HepG2 (cell line): ENCODE data around the gene KRT2. TPM values are rescaled to one million over a fixed set of nuclear protein-coding genes. Genes with fewer than 3 reads are reported as not detected.

Experiments
- ATAC-seq: fragments of 200-7000 bp; cut with Tn5 transposase; 3 replicates; pipeline ENCODE4 v1.9.1; 2020; ENCODE audit warnings: mild to moderate bottlenecking, moderate library complexity
- BruUV-seq: library from RNA; stranded (reverse); fragments of 400-500 nt; replicated peaks from 2 replicates; lab custom pipeline; 2021; lab: Mats Ljungman, UMichigan
- CTCF ChIA-PET: fragments of 300-600 bp; formaldehyde crosslinking; extraction: SDS; loops from one replicate; lab custom pipeline; 2021; ENCODE audit warnings: low total read pairs, inconsistent platforms, low intra/inter-chr PET ratio; lab: Yijun Ruan, JAX
- POLR2A ChIA-PET: fragments of 350-600 bp; sonication (Branson Sonifier 250); formaldehyde crosslinking; loops from one replicate; lab custom pipeline; 2020; ENCODE audit warnings: antibody characterized with exemption, inconsistent platforms; lab: Yijun Ruan, JAX
- DNase-seq: peaks from one replicate; pipeline ENCODE4 v3.0.0-alpha.2; 2015; ENCODE audit warnings: low spot score
- FAIRE-seq: peaks from 3 replicates; lab custom pipeline; 2011; peaks lifted over from hg19 to GRCh38; lab: Jason Lieb, UNC
- H2AFZ ChIP-seq: one replicate; pipeline ENCODE4 v1.6.1; 2011; ENCODE audit warnings: low read length, inconsistent platforms
- H3K27ac ChIP-seq: fragments of 300-600 bp; 3 replicates; pipeline ENCODE4 v1.8.0; 2011; ENCODE audit warnings: mixed run types, mild to moderate bottlenecking, mixed read lengths, low read length, inconsistent platforms; ENCODE audit not compliant: insufficient read depth; ENCODE audit errors: extremely low read length
- H3K27me3 ChIP-seq, 2 experiments: fragments of 200-600 bp in 1 of 2; 2 replicates in 1 of 2; 3 replicates in 1 of 2; pipeline versions ENCODE4 v1.6.0 to v1.8.0; 2011; ENCODE audit warnings: low read length in 2 of 2, mild to moderate bottlenecking in 2 of 2, moderate library complexity in 2 of 2, inconsistent platforms in 1 of 2; ENCODE audit not compliant: insufficient read depth in 2 of 2, control insufficient read depth in 1 of 2
- H3K36me3 ChIP-seq, 2 experiments: fragments of 200-600 bp in 1 of 2; replicated peaks in 1 of 2; 2 replicates in 1 of 2; 3 replicates in 1 of 2; pipeline versions ENCODE4 v1.5.1 to v1.8.0; 2011; ENCODE audit warnings: low read length in 2 of 2, inconsistent platforms in 1 of 2; ENCODE audit not compliant: insufficient read depth in 2 of 2, control insufficient read depth in 1 of 2
- H3K4me1 ChIP-seq: 2 replicates; pipeline ENCODE4 v1.5.1; 2012; ENCODE audit warnings: low read length, inconsistent platforms; ENCODE audit not compliant: insufficient read depth
- H3K4me2 ChIP-seq: 2 replicates; pipeline ENCODE4 v1.6.0; 2011; ENCODE audit warnings: low read depth, low read length, inconsistent platforms
- H3K4me3 ChIP-seq, 3 experiments: fragments of 200-600 bp in 1 of 3; sonication (generic), shearing (Covaris generic) in 1 of 3; replicated peaks in 1 of 3; 2 replicates each; pipeline ENCODE4 v1.5.1; 2011 to 2016; ENCODE audit warnings: low read length in 3 of 3, inconsistent platforms in 2 of 3, low read depth in 2 of 3, mild to moderate bottlenecking in 2 of 3, control low read depth in 1 of 3, mixed read lengths in 1 of 3; ENCODE audit not compliant: insufficient read depth in 1 of 3
- H3K79me2 ChIP-seq: one replicate; pipeline ENCODE4 v1.6.1; 2011; ENCODE audit warnings: low read length, inconsistent platforms; ENCODE audit not compliant: insufficient read depth
- H3K9ac ChIP-seq: 2 replicates; pipeline ENCODE4 v1.6.0; 2011; ENCODE audit warnings: mild to moderate bottlenecking, low read depth, low read length, inconsistent platforms; ENCODE audit not compliant: insufficient read depth
- H3K9me3 ChIP-seq: 2 replicates; pipeline ENCODE4 v1.5.1; 2012; ENCODE audit warnings: mild to moderate bottlenecking, low read length
- H4K20me1 ChIP-seq: 2 replicates; pipeline ENCODE4 v1.6.0; 2011; ENCODE audit warnings: inconsistent platforms, mild to moderate bottlenecking, low read length, moderate library complexity; ENCODE audit not compliant: insufficient read depth
- CREB1 ChIP-seq, 2 experiments: fragments of 450-650 bp in 1 of 2; IDR thresholded peaks; 2 replicates each; pipeline ENCODE4 v1.6.1; 2016 to 2017; ENCODE audit warnings: control low read depth in 1 of 2, mild to moderate bottlenecking in 1 of 2, missing compliant biosample characterization in 1 of 2, missing genetic modification characterization in 1 of 2
- GATAD1 ChIP-seq: IDR thresholded peaks from 2 replicates; pipeline ENCODE4 v1.6.1; 2016; ENCODE audit warnings: missing genetic modification reagents, missing compliant biosample characterization
- KDM3A ChIP-seq: IDR thresholded peaks from 2 replicates; pipeline ENCODE4 v1.6.1; 2018; ENCODE audit warnings: low read depth, missing compliant biosample characterization
- RXRB ChIP-seq: IDR thresholded peaks from 2 replicates; pipeline ENCODE4 v1.6.1; 2016; ENCODE audit warnings: borderline replicate concordance, missing genetic modification reagents, missing compliant biosample characterization
- TOE1 ChIP-seq: sonication (generic); formaldehyde crosslinking; IDR thresholded peaks from 2 replicates; pipeline ENCODE4 v1.4.0; 2020; ENCODE audit warnings: mild to moderate bottlenecking, missing genetic modification reagents
- ZBTB14 ChIP-seq: sonication (generic); formaldehyde crosslinking; IDR thresholded peaks from 2 replicates; pipeline ENCODE4 v1.4.0; 2020; ENCODE audit warnings: missing genetic modification reagents
- ZBTB49 ChIP-seq: sonication (generic); formaldehyde crosslinking; IDR thresholded peaks from 2 replicates; pipeline ENCODE4 v1.4.0; 2020; ENCODE audit warnings: missing genetic modification reagents, borderline replicate concordance
- ZFP36L2 ChIP-seq: sonication (generic); formaldehyde crosslinking; IDR thresholded peaks from 2 replicates; pipeline ENCODE4 v1.4.0; 2020; ENCODE audit warnings: missing genetic modification reagents
- ZNF232 ChIP-seq: sonication (generic); formaldehyde crosslinking; IDR thresholded peaks from 2 replicates; pipeline ENCODE4 v1.4.0; 2020; ENCODE audit warnings: missing genetic modification reagents, borderline replicate concordance
- ZNF253 ChIP-seq: sonication (generic); formaldehyde crosslinking; IDR thresholded peaks from 2 replicates; pipeline ENCODE4 v1.8.0; 2022; ENCODE audit warnings: mild to moderate bottlenecking, missing genetic modification reagents, borderline replicate concordance
- ZNF33B ChIP-seq: sonication (generic); formaldehyde crosslinking; IDR thresholded peaks from 2 replicates; pipeline ENCODE4 v1.5.1; 2020; ENCODE audit warnings: mild to moderate bottlenecking, missing genetic modification reagents
- ZNF484 ChIP-seq: sonication (generic); formaldehyde crosslinking; IDR thresholded peaks from 2 replicates; pipeline ENCODE4 v1.5.1; 2020; ENCODE audit warnings: mild to moderate bottlenecking, low read depth, missing genetic modification reagents, borderline replicate concordance
- ZNF670 ChIP-seq: sonication (generic); formaldehyde crosslinking; IDR thresholded peaks from 2 replicates; pipeline ENCODE4 v1.8.0; 2022; ENCODE audit warnings: mild to moderate bottlenecking, missing genetic modification reagents, borderline replicate concordance
- WGBS: methylation state at CpG from one replicate; pipeline ENCODE4 v1.1.6; 2017; ENCODE audit warnings: low lambda C conversion rate; 5-methylcytosine and 5-hydroxymethylcytosine counted together
- in situ Hi-C: cut with HindIII; loops from 2 replicates; pipeline ENCODE4 v1.10.0; 2017; ENCODE audit warnings: low pct_unique_long_range_greater_than_20kb; ENCODE audit not compliant: extremely low pct_ligation_motif_present
- intact Hi-C: fragments of 100-400 bp; cut with micrococcal nuclease; formaldehyde crosslinking; loops from one replicate; pipeline ENCODE4 v1.10.0; 2022; ENCODE audit not compliant: unreplicated experiment
- polyA plus RNA-seq, 8 experiments: library from polyadenylated mRNA; depleted of rRNA in 3 of 8; stranded (reverse) in 7 of 8; unstranded in 1 of 8; fragments of >200 nt; fragmentation: Illumina TruSeq in 4 of 8; extraction: Trizol in 4 of 8; gene quantifications; 2 replicates each; pipeline versions ENCODE4 v1.2.1 to v1.2.3, GENCODE V29; 2011 to 2016; ENCODE audit warnings: low read depth in 4 of 8, missing spikeins in 1 of 8, mixed read lengths in 1 of 8; ENCODE audit not compliant: insufficient read depth in 1 of 8
- total RNA-seq, 5 experiments: library from RNA; depleted of rRNA; stranded (reverse); fragments of >200 nt; fragmentation: Illumina TruSeq; extraction: Trizol; gene quantifications; 2 replicates each; pipeline ENCODE4 v1.2.3, GENCODE V29; 2016; ENCODE audit warnings: low read depth in 1 of 5

KRT2 gene
- total and polyA plus RNA-seq, 2 of the 13 experiments (the other 11 are each of a cell fraction or from before 2014, with no cell fraction given): not detected

- BruUV-seq: no TSS peak
- no peak for ATAC-seq
- CTCF ChIA-PET: no interaction called here
- Histone ChIP-seq H3K4me3 (no peak overlapping the region), H3K79me2 (no peaks in the 10 kb centered on the region), H3K4me1 (no peaks in the 10 kb centered on the region), H4K20me1 (no peaks in the 10 kb centered on the region), H3K27ac (no peak overlapping the region), H3K36me3 (no peaks in the 10 kb centered on the region), H3K9me3 (no peaks in the 10 kb centered on the region), H3K9ac (no peak overlapping the region), H3K27me3 (peaks cover 0 to 26% of the 10 kb centered on the region in 2 experiments; a peak in 2 of 5 replicates), H2AFZ (no peak overlapping the region), H3K4me2 (no peak overlapping the region)
- DNase-seq: no peak
- intact Hi-C loops (no loop called here), in situ Hi-C loops (no loop called here)
- TF ChIP-seq ZFP36L2 (CRISPR knock-in tag) (no peak), ZNF232 (CRISPR knock-in tag) (no peak)
- 20% methylated on average over 3 of the region's 4 CpGs for WGBS
- FAIRE-seq: no peak
- POLR2A ChIA-PET: no interaction called here
Observed at GRCh38 chr12:52632656-52633055, 19.4 kb downstream of the KRT2 start.

- Histone ChIP-seq H3K4me1 (no peaks in the 10 kb centered on the region), H4K20me1 (no peaks in the 10 kb centered on the region), H3K36me3 (no peaks in the 10 kb centered on the region), H3K27ac (no peak overlapping the region), H3K4me2 (no peak overlapping the region), H3K9ac (no peak overlapping the region), H3K79me2 (no peaks in the 10 kb centered on the region), H2AFZ (no peak overlapping the region), H3K9me3 (no peaks in the 10 kb centered on the region), H3K4me3 (no peak overlapping the region), H3K27me3 (peaks cover 0 to 26% of the 10 kb centered on the region in 2 experiments; a peak in 2 of 5 replicates)
- intact Hi-C loops (no loop called here), in situ Hi-C loops (no loop called here)
- DNase-seq (no peak), FAIRE-seq (no peak), ATAC-seq (no peak)
- BruUV-seq: no TSS peak
- 19% methylated on average over 5 of the region's 6 CpGs for WGBS
- POLR2A ChIA-PET: no interaction called here
- TF ChIP-seq TOE1 (CRISPR knock-in tag) (no peak), RXRB (CRISPR knock-in tag) (no peak), ZNF670 (CRISPR knock-in tag) (no peak), KDM3A (CRISPR knock-in tag) (no peak), ZBTB14 (CRISPR knock-in tag) (no peak), ZNF484 (no peak), ZNF33B (CRISPR knock-in tag) (no peak), ZBTB49 (no peak), CREB1 (IDR thresholded peaks at IDR 0.05) (no peak), CREB1 (CRISPR knock-in tag; IDR thresholded peaks at IDR 0.05) (no peak), ZNF253 (CRISPR knock-in tag) (no peak), GATAD1 (no peak)
- CTCF ChIA-PET: no interaction called here
Observed at GRCh38 chr12:52631676-52632459, 20.1 kb downstream of the KRT2 start.
